ENCODE results near the gene ZSCAN2.
"Not testable (repeated sequence)": the region's sequence is repeated elsewhere in the genome, so short reads cannot be mapped to it uniquely, and the experiment has no call there.

Gene ZSCAN2

DNA sequence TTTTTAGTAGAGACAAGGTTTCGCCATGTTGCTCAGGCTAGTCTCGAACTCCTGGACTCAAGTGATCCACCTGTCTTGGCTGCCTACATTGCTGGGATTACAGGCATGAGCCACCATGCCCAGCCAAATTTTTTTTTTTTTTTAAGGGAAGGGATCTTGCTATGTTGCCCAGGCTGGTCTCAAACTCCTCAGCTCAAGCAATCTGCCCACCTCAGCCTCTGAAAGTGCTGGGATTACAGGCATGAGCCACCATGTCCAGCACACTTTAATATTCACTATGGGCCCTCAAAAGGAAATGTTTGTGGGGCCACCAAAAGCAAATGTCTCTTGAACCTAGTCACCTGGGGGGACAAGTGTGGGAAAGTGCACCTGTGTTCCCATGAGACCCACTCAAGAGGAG, 41.8 kb downstream of the ZSCAN2 start:
- not testable (repeated sequence) for DNase-seq

DNA sequence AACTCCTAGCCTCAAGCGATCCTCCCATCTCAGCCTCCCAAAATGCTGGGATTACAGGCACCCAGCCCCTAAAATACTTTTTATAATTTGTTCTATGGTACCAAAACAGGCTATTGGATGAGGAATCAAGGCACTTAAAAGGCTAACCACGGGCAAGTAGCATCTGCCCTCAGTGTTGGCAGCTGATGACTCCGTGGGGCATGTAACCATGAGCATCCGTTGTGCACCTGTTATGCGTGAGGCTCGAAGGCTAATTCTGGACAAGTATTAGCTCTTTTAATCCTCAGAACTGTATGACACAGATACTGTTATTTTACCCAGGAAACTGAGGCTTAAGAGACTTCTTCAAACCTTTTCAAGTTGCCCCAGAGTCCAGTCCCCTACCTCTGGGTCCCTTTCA, 43.0 kb downstream of the ZSCAN2 start:
- DNase-seq = no peak

DNA sequence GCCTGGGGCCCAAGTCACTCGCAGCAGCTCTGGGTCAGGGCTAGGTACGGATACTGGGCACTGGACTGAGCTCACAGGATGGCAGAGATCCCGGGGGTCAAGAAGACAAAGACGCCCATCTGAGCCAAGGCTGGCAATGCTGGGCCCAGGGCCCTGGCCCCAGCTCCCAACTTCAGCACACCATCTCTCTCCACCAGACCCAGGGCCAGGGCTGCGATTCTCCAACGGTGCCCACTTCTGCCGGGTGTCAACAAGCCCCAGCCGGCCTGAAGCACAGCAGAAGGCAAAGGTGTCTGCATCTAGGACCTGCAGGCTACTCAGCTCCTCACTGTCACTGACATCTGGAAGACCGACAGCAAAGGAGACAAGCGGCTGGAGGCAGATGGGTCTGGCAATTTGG, 44.7 kb downstream of the ZSCAN2 start:
- DNase-seq = no peak

DNA sequence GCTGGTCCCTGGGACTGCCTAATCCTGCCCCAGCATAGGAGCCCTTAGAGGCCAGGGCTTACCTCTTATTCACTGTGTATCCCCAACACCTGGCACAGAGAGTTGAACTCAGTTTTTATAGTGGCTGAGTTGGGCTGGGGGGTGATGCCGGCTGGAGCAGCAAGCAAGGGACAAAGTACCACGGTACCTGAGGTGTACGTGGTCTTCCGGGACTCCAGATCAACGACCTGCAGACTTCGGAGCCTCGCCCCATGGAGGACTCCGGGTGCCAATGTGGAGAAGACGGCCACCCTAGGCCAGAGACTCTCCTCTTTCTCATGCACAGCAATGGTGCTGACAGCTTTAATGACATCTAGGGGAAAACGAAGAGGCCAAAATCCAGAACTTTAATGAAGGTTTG, 45.2 kb downstream of the ZSCAN2 start:
- DNase-seq = no peak

DNA sequence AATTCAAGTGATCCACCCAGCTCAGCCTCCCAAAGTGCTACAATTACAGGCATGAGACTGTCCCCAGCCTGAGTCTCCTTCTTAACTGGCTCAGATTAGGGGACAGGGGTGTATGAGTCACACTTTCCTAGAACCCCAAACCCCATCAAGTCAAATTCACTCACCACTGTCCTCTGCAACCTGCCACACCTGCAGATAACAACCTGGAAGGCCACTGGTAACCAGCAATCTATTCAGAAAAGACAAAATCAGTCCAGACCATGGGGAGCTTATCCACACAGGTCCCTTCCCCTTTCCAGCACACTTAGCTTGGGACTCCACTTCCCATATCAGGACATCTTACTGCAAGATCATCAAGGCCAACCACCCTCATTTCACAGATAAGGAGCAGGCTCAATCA, 46.9 kb downstream of the ZSCAN2 start:
- no peak for DNase-seq

DNA sequence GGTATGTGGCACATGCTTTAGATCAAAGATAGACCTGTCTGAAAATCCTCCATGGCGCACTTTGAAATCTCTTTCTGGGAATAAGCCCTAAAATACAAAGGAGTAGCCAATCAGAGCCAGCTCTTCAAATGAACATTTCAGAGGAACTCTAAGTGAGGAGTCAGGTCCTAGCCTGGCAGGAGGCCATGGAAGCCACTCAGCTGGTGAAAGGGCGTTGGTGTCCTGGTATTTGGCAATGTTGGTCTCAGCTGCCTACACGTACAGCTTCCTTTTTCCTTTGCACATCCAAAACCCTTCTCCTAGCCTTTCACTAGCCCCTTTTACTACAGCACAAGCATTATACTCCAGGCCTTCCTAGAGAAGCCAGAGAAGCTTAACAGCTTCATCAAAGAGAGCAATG, 47.7 kb downstream of the ZSCAN2 start:
- DNase-seq = no peak

DNA sequence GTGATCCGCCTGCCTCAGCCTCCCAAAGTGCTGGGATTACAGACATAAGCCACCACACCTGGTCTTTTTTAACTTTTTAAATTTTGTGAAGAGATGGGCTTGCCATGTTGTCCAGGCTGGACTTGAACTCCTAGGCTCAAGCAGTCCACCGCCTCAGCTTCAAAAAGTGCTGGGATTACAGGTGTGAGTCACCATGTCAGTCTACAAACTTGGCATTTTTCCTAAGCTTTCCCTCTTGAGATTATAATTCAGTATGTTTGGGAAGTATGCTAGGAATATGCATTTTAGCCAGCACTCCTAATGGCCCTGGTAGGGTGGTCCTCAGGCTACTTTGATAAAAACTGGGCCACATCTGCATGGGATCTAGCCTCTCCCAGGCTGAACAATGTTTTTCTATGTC, 48.9 kb downstream of the ZSCAN2 start:
- no peak for DNase-seq

DNA sequence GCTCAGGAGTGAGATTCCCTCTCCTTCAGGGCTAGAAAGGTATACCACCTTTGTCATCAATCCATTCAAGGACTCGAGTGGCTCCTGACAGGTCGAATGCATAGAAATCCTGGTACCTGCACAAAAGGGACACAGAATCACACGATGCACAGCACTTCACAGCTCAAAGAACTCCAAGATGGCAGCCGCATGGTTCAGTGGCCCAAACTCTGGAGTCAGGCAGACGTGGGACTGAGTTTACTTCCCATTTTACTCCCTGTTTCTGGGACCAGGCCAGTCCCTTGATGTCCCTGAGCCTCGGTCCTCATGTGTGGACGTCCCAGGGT, 52.7 kb downstream of the ZSCAN2 start:
- no peak for DNase-seq

DNA sequence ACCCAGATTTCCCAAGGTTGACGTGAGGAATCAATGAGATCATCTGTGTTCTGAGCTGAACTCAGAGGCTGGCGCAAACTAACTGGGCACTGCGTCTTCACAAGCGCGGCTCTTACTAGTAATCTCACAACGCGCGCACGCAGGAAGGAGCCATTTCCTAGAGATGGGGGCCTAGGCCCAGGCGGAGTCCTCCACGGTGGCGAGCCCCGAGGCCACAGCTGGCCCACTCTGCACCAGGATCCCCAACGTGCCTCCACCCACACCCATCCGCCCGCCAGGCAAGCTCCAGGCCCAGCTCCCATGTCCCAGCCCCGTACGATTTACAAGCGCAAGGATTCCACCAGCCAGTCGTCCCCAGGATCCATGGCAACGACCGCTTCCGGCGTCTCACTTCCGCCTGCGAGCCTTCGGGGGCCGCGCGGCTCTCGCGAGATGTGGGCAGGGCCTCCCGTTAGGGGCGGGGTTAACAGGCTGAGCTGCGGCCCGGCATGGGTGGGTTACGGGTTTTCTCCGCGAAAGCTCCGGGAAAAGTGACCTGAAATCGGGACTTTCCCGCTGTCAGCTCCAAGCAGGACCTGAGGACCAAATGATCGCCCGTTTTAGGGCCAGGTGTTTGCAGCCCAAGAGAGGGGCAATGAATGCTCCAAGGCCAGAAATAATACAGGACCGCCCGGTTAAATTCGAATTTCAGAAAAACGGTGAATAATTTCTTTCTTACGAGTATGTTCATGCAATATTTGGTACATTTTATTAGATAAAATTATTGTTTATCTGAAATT, 53.3 kb downstream of the ZSCAN2 start, which contains the start of gene WDR73:
WDR73 (minus strand) TSS at position 374 of the 779 bp plus-strand sequence; CDS start at position 365, 9 bp downstream.
- peak; percentile 92 to 97 (median 96) for DNase-seq

DNA sequence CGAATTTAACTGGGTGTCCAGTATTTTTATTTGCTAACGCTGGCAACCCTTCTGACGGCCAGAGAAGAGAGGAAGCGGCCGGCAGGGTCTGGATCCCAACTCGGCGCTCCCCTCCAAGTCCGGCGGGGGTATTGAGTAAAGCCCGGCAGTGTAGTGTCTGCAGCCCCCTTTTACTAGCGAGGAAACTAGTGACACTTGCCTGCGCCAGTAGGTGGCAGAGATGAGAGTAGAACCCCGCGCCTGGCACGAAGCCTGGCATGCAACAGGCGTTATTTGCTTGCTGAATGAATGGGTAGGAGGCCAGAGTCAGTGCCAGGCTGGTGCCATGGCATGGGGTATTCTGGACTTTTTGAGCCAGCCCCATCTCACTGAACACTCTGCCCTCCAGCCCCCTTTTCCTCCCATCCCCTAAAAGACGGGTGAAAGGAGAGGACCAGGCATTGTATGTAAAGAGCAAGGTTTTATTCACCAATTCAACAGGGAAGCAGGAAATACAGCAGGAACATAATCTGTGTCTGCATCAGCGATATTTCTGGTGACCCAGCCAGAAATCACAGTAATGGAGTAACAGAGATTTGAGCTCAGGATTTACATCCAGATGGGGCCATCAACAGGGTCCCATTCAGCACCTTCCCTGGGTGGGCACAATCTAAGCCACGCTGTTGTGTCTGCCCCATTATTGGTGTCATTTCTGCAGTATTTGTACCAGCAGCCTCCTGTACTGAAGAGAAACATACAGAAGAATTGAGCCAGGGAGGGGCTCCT, 54.1 kb downstream of the ZSCAN2 start:
- DNase-seq = peak; percentile 44 to 56 (median 50)

DNA sequence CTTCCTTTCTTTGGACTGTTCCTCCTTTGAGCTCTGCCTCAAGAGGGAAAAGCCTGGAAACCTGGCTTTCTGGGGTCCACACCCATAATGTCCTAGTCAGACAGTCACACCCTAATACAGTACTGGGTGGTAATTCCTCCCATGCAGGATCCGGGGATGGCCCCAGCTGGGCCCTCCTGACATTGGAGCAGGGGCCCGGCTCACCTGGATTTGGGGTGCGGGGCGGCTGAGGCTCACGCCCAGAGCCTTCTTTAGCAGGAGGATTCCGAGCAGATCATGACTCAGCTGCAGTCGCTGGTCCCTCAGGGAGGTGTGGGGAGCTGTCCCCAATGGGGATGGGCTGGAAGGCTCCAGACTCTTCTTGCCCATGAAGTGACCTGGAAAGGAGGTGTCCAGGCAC, 56.2 kb downstream of the ZSCAN2 start:
- no peak for DNase-seq

DNA sequence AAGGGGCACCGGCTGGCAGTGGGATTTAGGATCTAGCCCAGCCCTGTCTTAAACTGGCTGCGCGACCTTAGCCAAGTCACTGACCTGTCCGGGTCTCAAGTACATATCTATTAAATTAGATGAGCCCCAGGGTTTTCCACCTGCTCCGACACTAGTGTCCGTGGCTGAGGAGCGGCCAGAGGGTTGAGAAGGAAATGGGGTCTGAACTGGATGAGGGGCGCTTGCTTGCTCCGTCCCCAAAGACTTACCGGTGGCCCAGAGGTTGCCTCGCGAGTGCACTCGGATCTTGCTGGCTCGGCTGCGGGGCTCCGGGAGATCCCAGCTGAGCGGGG, 56.9 kb downstream of the ZSCAN2 start:
- DNase-seq = no peak

DNA sequence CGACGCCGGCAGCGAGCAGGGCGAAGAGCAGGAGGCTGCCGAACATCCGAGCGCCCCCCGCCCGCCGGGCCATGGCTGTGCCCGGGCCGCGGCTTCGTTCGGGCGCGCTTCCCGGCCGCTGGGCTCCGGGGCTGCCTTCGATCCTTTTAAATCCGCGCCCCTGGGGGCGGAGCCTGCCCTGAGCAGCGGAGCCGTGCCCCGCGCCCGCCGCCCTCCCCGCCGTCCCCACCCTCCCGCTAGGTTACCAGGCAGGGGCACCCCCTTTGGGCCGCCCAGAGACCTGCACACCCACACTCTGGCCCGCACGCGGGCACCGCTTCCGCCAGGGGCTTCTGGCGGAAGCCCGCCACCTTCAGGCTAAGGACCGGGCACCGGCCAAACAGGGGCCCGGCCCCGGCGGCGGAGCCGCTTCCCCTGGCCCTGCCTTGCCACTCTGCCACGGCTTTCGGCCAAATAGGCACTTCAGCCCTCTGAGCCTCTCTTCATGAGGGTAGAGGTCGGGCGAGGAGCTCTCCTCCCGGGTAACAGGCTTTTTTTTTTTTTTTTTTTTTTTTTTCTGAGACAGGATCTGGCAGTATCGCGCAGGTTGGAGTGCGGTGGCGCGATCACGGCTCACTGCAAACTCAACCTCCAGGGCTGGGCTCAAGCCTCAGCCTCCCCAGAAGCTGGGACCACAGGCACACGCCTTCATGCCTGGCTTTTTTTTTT, 57.4 kb downstream of the ZSCAN2 start, which contains the start of gene NMB:
NMB (minus strand) TSS at position 120 of the 708 bp plus-strand sequence; CDS start at position 73, 47 bp downstream.
- peak; percentile 61 to 78 (median 74) for DNase-seq

DNA sequence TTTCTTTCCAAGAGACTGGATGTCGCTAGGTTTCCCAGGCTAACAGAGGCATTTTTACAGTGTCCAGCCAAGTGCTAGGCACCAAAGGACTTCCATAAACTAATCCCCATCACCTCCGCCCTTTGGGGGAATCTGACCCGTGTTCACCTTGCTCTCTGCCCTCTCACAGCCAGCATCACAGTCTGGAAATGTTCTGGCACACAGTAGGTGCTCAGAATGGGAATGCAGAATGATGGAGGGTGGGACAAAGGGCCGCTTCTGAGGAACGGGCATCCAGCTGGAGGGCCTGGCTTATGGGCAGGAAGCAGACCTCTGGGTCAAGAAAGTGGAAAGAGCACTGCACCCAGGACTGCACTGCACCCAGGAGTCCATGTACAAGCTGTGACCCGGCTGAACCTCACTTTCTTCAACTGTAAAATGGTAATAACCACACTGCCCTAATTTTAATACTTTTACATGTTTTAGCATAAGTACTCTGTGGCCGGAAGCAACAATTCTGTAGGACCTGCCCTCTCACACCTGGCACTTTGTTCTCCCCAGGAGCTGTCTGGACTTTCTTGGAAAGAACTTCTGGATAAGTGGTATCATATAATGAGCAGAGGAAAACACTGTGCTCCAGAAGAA, 58.1 kb downstream of the ZSCAN2 start:
- no peak for DNase-seq

DNA sequence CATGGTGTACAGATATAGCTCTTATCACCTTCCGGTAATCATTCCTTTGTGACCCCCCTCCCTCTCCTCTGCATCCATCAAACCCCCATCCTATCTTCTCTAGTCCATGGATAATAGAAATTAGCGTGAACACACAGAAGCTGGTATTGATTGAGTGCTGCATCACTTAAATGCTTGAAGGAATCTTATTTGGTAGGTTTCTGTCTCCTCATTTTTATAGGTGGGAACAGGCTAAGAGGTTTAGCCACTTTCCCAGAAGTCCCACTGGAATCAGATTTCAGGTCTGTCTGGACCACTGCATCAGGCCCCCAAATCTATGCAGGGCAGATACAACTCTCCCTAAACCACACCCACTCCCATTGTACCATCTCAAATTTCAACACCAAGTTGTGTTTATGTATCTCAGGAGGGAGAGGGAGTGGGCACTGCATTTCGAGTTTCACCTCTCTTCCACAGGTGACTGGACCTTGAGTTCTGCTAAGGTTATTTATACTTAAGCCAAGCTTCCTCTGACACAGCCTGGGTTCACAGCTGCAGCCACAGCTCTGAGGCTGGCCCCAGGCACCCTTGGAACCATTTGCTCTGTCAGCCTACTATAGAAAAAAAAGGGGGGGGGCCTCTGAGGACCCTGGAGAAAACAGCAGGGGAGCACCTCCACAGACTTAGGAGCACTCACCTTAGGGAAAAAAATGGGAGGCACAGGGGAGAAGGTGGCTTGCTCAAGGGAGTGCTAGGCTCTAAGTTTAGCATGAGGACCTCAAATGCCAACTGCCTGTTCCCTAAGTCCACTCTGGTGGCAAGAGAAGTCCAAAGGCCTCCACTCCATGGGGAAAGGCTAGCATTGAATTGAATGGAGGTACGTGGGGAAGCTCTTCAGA, 59.3 kb downstream of the ZSCAN2 start:
- no peak for DNase-seq

DNA sequence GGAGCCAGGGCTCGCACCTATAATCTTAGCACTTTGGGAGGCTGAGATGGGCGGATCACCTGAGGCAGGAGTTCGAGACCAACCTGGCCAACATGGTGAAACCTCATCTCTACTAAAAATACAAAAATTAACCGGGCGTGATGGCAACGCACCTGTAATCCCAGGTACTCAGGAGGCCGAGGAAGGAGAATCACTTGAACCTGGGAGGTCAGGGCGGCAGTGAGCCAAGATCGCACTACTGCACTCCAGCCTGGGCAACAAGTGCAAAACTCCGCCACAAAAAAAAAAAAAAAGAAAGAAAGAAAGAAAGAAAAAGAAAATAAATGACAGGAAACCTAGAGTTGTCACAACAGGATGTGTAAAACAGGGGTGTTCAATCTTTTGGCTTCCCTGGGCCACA, 60.2 kb downstream of the ZSCAN2 start:
- DNase-seq = no peak

DNA sequence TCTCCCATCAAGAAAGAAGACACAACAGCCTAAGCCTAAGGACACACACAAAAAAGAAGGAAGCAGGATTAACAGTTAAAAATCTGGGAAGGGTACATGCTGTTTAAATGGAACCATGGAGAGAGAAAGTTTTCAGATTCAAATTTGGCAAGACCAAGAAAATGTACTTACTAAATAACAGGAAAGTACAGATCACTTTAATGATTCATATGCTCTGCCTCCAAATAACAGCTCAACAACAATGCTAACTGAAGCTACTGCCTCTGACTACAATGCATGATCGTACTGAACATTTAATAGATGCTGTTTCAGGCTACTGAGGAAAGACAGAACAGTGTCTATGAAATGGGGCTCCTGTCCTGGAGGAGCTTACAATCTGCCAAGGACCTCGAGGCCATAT, 65.6 kb downstream of the ZSCAN2 start:
- no peak for DNase-seq

DNA sequence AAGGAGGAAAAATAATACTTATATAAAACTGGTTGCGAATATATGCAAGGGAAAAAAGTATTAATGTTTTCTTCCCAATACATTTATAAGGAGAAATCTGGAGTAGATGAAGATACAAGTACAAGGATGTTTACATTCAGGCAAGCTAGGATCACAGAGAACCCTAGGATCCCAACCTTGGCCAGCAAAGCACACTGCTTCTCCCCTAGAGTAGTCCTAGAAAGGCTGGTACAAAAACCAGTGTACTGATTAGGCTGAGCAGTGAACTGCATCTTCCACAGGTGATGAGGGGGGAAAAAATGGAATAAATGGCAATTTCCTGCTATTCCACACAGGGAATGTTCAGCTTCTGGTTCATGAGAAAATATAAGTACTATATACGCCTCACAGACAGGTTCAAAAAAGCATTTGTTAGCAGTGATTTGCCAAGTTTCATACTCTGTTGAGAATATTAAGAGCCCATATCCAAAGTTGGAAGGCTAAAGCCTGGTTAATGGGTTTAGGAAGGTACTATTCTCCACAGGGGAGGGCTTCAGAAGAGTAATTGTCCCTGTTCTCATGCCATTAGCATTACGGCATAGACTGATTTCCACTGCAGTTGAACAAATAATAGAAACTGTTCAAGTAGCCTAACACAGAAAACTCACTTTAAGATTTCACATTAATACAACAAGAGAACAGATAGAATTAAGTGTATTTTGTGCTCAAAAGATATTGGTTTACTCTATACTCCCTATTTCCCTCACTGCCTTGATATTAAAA, 67.6 kb downstream of the ZSCAN2 start:
- no peak for DNase-seq

DNA sequence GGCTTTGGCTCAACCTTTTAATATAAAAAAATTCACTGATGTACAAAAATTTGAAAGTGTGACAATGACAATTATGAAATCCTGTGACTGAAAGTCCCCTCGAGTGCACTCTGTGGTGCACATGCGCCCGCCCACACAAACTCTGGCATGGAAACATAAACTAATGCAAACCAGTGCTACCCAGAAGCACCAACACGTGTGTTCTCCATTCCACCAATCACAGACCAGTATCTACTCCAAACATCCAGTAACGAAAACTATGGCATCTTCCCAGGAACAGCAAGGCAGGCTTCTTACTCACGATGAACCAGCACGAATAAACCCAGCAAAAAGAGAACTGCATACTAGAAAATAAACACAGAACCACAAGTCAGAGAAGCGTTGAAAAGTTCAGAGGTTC, 68.9 kb downstream of the ZSCAN2 start:
- no peak for DNase-seq

DNA sequence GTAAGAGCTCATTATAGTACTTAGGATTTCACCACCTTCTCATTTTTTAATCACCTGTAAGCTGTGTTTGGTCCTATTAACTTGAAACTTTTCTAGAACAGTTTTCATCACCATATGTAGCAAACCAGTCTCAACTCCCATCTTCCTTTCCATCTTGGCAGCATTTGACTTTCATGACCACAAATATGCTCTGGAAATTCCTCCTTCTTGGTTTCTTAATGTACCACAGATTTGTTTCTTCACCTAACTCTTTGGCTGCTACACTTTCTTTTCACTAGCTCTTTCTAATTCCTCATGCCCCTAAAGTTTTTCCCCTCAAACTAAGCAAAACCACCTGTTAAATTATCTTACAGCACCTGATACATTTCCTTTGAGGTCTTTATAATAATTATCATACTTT, 70.4 kb downstream of the ZSCAN2 start:
- DNase-seq = no peak
